CD4-positive, alpha-beta T cell treated with Interferon alpha-2 for 1 hour (primary cell): ENCODE results near the gene ZNF554.

ENCODE experiments used
- DNase-seq, 2 donors: peaks; one replicate each; pipeline ENCODE4 v3.0.0-alpha.2; 2020 to 2022

Gene ZNF554

DNA sequence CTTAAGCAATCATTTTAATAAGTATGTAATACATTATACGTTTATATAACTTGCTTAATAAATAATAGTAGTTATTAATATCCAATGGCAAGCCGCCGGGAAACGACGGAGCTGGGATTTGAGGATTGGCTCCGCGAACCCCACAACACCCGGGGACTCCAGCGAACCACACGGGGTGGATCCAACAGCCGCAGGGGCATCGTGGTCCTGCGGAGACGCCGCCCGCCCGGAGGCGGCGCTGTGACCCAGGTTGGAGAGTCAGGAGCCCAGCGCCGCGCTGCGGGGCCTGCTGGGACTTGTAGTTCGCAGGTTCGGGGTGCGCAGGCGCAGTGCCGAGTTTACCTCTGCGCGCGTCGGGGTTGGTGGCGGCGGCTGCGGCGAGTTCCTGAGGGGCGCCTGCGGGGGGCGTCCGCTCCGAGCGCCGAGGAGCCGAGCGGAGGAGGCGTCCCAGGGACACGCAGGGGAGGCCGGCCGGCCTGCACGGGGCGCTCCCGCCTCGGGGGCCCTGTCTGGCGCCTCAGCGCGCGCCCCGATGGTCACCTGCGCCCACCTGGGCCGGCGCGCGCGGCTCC is at the start of gene ZNF554:
TSS of gene ZNF554 (plus strand) at position 329 of the 572 bp plus-strand sequence. CDS start at position 533, 204 bp downstream.
- peak; percentile 97 for DNase-seq

DNA sequence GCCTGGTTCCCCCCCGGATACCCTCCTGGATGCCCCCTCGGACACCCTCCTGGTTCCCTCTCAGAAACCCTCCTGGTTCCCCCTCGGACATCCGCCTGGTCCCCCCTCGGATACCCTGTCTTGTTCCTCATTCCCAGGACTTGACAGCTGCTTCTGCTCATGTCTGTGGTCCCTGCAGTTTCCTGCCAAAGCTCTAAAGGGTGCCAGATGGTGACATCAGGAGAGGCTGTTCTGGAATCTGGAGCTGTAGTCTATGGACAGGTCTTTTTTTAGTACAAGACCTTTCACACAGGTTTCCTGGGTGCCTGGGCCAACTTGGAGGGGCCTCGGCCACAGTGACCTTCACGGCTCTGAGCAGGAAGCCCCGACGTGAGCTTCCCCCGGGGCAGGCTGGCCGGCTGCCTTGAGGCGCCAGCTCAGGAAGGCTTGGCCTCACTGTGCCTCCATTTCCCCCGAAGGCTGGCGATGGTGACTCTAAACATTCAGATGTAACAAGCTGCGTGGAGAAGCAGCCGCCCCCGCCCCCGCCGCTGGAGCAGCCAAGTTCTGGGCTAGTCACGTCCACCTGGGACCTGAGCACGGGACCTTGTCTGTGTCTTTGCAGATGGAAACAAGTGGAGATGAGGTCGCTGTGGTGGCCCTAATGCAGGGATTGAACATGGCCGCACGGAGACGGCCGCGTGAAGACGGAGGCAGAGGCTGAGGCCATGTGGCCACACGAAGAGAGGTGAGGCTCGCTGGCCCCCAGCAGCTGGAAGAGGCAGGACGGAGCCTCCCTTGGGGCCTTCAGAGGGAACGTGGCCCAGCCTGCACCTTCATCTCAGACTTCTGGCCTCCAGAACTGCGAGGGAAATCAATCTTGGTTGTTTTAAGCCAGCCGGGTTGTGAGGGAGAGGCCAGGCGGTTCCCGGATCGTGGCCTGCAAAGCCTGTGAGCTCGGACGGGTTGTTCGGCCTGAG is 49.3 kb upstream of the ZNF554 start:
- no peak for DNase-seq

DNA sequence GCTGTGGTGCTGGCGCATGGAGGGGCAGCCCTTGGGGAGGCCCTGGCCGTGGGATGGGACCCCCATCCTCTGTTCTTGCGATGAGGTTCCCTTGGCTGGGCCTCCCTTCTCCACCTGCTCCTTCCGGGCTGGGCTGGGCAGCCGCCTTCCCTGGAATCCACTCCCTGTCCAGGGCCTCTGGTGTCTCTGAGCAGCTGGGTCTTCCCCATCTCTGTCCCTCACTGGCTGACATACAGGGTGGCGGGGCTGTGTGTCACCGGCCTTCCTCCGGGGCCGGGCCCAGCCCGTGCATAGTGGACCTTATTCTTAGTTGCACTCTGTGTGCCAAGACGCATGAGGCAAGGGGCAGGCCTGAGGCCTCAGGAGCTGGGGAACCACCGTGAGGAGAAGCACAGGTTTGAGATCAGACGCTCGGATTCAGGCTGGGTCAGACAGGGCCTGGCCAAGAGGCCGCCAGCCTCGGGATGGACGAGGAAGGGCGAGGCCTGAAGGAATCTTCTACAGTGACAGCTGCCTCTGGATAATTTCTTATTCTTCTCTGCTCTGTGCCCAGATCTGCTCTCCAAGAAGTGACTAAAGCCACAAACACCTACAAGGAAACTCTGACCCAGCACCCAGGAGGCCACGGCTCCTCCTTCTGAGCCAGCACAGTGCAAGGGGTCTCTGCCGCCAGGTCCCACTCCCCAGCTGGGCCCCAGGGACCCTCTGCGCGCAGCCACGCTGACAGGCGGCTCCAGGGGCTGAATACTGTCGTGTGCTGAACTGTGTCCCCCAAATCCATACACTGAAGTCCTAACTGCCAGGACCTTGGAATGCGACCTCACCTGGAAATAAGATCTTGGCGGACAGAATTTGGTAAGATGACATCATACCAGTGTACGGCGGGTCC is 47.6 kb upstream of the ZNF554 start:
- no peak for DNase-seq

DNA sequence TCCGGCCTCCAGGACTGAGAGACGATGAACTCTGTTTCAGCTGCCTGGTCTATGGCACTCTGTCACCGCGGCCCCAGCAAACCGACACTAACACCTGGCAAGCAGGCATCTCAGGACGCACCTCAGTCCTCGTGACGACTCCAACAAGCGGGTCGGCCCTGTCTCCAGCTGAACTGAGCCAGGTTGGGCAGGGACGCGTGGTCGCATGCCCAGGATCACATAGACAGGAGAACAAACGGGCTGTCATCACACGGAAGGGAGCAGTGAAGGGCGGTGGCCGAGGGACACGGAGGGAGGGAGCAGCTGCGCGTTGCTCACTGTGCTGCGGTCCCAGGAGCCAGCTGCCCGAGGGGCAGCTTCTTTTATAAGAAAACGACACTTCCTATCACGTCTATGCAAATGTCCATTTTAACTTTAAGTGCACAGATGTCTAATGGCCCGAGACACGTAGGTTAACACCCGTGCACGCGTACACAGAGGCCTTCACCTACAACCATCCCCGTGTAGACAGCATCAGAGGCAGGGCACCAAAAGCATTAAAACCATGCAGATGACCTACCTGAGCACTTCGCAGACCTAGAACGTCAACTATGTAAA is 45.5 kb upstream of the ZNF554 start:
- no peak for DNase-seq

DNA sequence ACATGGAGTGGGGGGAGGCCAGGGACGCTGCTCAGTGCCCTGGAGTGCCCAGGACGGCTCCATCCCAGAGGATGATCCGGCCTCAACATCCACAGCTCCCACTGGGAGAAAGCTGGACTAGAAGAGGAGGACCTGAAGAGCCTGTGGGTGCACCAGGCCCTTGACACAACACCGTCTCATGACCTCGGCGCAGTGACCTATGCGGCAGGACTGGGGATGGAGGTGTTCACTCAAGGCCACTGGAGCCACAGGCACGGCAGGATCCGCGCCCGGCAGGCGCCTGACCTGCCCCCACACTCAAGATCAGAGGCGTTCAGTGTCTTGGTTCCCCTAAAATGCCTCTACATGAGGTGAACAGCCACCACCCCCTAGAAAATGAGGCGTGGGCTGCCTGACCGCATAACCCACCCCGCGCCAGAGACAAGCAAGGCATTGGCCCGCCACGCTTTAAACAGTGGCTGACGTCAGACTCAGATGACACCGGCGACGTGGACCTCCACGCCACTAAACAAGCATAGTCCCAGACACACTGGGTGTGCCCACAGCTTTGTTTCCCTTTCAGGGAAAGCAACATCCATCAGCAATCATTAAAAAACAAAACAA is 44.6 kb upstream of the ZNF554 start:
- peak in 1 of 2 donors; percentile 12 for DNase-seq

DNA sequence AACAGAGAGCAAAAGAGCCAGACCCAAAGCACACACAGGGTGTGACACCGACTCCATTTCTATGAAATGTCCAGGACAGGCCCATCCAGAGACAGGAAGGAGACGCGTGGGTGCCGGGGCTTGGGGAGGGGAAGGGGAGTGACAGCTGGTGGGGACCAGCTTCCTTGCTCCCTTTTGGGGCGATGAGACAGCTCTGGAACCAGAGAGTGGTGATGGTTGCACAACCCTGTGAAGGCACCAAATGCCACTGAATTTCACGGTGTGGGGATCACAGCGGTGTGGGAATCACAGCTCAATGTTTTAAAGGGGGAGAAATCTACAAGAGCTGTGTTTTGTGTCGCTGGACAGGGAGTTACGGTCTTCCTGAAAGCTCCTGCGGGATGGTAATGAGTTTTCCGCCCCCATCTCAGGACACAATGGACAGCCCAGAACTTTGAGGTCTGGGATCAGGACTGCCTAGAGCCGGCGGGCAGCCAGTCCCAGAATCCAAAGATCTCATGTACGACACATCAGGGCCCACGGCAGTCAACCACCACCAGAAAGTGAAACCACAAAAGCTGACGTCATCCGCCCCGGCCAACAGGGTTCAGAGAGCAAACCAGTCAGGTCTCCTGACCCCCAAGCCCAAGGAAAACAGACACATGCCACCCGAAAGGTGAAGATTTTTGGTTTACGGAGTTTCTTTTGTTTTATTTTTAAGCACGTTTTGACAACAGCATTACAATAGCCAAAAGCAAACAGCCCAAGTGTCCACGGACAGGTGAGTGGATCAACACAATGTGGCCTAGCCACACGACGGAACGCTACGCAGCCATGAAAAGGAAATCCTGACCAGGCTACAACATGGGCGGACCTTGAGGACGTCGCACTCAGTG is 43.9 kb upstream of the ZNF554 start:
- peak; percentile 69 to 76 for DNase-seq

DNA sequence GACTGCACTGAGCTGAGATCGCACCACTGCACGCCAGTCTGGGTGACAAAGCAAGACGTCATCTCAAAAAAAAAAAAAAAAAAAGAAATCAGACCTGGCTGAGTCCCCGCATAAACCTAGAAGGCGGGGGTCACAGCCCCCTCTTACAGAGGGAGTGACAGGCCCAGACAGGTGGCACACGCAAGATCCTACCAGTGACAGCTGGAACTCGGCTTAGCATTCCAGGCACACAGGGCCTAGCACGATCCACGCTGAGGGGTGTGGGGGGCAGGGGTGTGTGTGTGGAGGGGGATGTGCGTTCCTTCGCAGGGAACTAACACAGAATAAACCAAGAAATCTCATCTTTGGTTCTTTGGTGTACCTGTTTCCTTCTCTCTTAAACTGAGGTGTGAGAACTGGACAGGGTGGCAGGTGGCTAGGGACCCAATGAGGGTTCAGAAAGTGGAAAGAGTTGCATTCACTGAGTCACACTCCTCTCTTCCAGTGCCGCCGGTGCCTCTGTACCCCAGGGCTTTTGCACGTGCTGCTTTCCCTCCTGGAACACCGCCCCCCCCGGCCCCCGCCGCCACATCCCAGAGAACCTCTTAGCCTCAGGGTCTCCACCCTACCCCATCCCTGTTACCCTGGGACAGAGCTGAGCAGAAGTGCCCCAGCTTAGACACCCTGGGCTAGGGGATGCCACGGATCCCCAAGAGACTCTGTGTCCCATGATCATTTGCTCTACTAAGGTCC is 41.5 kb upstream of the ZNF554 start:
- DNase-seq: no peak

DNA sequence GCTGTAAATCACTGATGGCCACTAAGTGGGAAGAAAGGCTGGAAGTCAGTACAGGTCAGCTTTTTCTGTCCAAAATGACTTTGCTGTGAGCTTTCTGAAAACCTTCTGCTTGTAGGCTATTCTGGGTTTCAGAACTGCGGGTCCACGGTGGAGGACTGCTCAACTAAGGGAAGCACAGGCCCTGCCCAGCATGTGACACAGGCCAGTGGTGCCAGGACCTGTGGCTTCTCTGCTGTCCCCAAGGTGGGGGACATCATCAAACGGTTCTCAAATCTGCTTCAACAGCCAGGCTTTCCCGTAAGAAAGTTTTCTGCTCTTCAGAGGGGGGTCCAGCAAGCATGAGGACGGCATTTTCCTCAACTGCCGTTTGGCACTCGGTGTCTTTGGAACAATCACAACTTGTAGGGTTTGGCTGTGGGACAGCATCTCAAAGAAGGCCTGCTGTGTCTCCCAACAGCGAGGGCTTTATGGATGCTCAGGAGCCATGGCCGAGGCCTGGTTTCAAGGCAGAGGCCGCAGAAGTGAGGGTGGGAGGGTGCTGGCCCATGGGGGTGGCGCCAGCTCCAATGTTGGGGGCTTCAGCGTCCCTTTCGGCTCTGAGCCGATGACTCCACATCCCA is 40.4 kb upstream of the ZNF554 start:
- no peak for DNase-seq

DNA sequence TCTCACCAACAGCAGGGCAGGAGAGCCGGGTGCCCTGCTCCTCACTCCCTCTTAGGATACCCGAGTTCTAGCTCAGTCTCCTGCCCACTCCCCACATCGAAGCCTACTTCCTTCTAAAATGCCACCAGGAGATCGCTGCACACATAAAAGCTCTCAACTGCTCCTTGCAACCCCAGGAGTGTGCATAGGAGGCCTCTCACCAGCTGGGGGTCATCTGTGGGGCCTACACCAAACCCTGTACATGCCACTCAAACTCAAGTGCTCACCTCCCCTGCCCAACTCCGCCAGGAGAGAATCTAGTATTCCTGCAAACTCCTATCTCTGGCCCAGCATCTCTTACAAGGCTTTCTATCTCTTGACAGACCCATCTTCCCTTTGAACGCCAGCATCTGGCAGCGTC is 39.4 kb upstream of the ZNF554 start:
- no peak for DNase-seq

DNA sequence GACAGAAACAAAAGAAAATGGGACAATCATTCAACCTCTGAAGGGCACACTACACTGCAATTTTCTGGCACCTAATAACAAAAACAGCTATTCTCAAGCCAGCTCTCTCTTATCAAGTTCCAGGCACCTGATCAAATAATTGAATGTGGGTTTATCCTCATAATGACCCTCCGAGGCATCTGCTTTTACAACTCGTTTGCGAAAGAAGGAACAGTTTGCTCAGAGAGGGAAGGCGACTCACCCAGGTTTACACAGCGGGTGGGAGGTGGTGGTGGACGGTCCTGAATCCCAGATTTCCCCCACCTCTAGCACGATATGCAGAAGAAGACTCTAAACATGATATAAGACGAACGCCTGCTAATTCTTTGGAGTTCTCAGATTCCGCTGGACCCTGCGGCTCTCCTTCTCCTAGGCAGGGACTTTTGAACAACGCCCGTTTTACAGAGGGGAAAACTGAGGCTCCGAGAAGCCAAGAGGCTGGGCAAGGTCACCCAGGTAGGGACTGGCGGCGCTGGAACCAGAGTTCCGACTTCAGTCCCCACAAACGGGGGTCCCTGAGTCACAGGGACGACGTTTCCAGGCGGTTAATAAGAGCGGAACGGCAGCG is 37.2 kb upstream of the ZNF554 start:
- DNase-seq: no peak

DNA sequence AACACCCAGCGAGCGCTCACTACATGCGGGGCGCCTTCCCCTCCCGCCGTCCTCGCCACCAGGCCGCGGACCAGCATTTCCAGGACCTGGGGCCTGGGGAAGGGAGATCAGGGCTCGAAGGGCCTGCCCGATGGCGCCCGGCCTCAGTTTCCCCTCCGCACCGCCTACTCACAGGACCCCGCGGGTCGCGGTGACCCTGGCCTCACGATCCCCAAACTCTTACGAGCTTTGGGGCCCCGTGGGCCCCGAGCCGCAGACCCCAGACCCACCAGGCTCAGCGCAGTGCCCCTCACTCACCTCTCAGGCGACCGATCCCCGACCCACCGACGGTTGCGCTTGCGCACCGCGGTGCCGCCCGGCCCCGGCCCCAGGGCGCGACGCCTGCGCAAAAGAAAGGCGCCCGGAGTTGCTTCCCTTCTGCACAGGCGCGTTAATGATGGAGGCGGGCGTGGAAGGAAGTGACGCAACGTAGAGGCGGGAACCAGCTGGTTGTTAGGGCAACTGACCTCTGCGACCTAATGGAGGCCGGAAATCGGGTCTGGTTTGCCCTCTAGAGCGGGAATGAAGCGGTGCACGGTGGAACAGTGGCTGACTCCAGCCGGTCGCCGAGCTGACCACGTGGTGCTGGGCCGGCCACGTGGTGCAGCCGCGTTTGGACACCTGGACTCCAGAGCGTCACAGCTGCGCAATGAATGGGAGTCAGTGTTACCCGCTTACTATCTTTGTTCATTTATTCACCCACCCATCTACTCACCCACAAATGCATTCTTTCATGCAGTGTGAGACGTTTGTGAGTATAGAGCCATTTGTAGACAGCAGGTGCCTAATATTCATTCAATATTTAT is 36.5 kb upstream of the ZNF554 start, which contains the start of gene SGTA:
TSS of gene SGTA (minus strand) at position 338 of the 845 bp plus-strand sequence. CDS start 14,205 bp downstream, outside the sequence.
- DNase-seq: peak; percentile 98

DNA sequence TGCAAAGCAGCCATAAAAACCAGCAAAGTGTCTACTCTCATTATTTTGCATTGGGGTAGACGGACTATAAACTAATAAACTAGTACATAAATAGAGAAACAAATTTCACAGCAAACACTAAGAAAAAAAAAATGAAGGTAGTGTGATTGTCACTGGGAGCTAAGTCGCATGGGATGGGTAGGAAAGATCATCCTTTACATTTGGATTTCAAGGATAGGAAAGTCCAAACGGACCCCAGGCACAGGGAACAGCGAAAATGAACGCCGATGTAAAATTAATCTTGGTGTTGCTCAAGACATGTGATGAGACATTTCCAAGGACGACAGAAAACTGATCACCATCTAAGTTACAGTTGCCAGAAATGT is 35.9 kb upstream of the ZNF554 start:
- DNase-seq: no peak

DNA sequence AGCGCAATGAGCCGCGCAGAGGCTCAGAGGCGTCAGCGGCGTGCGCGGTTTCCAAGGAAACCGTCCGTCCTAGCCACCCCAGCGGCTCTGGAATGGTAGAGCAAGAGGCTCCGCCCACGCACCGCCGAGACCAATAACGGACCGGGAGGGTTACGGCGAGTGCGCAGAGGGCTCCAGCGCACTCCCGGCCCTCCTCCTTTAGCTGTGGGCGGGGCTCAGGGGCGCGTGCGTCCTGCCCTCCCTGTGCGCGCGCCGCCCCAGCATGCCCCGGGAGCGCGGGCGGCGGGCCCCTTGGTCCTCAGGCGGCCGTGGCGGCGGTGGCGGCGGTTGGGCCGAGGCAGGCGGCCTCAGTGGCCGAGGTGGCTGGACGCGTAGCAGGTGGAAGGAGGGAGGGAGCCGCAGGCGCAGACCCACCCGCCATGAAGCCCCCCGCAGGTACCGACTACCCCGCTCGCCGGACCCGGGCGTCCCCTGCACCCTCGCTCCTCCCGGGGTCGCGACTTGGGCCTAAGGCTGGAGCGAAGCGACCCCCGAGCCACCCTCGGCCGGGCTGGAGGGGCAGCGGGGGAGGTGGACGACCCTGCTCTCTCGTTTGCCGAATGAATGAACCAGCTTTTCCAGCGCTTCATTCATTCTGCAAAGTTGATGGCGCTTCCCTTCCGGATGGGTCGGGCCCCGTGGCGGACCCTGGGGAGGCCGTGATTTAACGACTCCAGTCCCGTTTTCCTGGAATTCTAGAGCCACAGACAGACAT is 34.2 kb upstream of the ZNF554 start, which contains the start of gene THOP1:
TSS of gene THOP1 (plus strand) at position 260 of the 754 bp plus-strand sequence. CDS start at position 420, 160 bp downstream.
- DNase-seq: peak; percentile 98 to 99

DNA sequence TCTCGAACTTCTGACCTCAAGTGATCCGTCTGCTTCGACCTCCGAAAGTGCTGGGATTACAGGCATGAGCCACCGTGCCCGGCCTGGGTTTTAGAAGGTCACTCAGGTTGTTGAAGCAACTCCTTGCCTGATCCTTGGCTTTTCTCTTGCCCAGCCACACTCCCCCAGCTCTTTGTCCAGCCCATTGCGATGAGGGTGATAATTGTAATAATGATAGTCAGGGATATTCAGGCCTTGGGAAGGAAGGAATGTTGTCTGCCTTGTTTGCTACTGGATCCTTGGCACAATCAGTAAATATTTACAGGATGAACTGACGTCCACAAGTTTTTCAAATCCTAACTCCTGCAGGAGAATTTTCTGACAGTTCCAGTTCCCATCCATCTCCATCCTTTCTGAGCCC is 32.6 kb upstream of the ZNF554 start:
- no peak for DNase-seq

DNA sequence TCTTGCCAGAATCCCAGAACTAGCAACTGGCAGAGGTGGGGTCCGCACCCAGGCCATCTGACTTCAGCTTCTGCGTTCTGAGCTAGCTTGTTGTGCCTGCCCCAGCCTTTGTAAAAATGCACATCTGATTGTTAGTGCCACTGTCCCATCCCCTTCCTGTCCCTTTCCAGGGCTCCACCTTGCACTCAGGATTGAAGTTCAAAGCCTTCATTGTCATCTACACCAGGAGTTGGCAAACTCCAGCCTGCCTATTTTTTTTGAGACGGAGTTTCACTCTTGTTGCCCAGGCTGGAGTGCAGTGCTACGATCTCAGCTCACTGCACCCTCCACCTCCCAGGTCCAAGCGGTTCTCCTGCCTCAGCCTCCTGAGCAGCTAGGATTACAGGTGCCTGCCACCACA is 31.4 kb upstream of the ZNF554 start:
- DNase-seq: no peak

DNA sequence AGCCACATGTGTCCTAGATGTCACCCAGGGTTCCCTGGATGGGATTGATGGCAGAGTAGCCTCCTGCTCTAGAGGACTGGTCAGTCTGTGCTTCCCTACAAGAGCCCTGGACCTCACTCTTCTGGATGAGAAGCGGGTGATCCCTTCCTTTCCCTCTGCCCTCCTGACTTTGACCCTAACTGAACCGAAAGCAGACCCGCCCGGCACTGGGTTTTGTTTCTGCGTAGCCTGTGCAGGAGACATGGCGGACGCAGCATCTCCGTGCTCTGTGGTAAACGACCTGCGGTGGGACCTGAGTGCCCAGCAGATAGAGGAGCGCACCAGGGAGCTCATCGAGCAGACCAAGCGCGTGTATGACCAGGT is 29.5 kb upstream of the ZNF554 start:
- no peak for DNase-seq

DNA sequence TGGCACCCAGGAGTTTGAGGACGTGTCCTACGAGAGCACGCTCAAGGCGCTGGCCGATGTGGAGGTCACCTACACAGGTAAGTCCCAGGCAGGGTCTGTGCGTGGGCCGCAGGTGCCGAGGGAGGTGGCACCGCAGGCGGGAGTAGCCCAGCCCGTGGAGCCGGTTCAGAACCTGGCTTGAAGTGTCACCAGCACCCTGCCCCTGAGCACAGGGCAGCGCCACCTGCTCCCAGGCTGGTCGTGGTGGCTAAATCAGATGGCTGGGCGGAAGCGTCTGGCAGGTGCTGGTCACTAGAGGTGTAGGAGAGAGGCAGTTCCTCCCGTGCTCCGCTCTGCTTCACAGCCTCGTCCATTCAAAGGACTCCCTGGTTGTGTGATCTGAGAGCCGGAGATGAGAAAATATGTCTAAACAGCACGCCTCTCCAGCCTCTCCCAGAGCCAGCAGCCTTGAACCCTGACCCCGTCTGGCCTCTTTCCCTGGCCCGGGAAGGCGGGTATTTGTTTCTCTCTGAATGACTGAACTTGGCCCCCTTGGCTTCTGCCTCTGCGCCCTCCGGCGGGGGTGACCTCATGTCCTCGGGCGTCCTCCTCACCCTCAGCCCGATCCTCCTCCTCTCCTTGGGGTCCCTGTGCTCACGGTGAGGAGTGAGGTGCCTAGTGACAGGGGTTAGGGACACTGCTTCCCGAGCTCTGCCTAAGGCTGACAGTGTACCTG is 29.0 kb upstream of the ZNF554 start:
- no peak for DNase-seq
